ENCODE measurements around the gene TRPM2. TPM values are rescaled to one million over a fixed set of nuclear protein-coding genes. Genes with fewer than 3 reads are reported as not detected.
A peak's percentile ranks its signal among the peaks of the same experiment; 100 is the strongest.

Gene TRPM2
- total RNA-seq, 2 experiments from 2014 or later = 1.9 to 2.9 TPM

- Histone ChIP-seq H3K36me3 (ENCODE audit: insufficient read depth, low read length) (no peaks in the 10 kb centered on the region), H3K27me3 (ENCODE audit: control insufficient read depth in 1 of 2, insufficient read depth in 2 of 2, low read length in 2 of 2) (no peaks in the 10 kb centered on the region), H3K27ac (ENCODE audit: low read depth in 1 of 2, low read length in 2 of 2) (no peak overlapping the region), H3K4me1 (ENCODE audit: insufficient read depth, low read length) (no peaks in the 10 kb centered on the region), H3K4me3 (ENCODE audit: low read length) (no peak overlapping the region), H3K9me3 (ENCODE audit: control insufficient read depth in 1 of 2, insufficient read depth in 1 of 2, low read length in 2 of 2) (peaks cover 6 to 28% of the 10 kb centered on the region in 2 experiments)
- ATAC-seq (ENCODE audit: poor library complexity) (no peak), DNase-seq (peak in 1 of 14 experiments; percentile 9)
- Mint-ChIP-seq H3K4me3 (no peak overlapping the region), H3K9me3 (no peaks in the 10 kb centered on the region), H3K27me3 (no peaks in the 10 kb centered on the region), H3K36me3 (ENCODE audit: low read depth) (no peaks in the 10 kb centered on the region), H3K4me1 (ENCODE audit: low read depth) (no peaks in the 10 kb centered on the region), H3K27ac (no peak overlapping the region)
- CTCF ChIA-PET = no interaction called here
- intact Hi-C loops (cut with DNase I, micrococcal nuclease) = no loop called here
- TF ChIP-seq, protein P1, sequence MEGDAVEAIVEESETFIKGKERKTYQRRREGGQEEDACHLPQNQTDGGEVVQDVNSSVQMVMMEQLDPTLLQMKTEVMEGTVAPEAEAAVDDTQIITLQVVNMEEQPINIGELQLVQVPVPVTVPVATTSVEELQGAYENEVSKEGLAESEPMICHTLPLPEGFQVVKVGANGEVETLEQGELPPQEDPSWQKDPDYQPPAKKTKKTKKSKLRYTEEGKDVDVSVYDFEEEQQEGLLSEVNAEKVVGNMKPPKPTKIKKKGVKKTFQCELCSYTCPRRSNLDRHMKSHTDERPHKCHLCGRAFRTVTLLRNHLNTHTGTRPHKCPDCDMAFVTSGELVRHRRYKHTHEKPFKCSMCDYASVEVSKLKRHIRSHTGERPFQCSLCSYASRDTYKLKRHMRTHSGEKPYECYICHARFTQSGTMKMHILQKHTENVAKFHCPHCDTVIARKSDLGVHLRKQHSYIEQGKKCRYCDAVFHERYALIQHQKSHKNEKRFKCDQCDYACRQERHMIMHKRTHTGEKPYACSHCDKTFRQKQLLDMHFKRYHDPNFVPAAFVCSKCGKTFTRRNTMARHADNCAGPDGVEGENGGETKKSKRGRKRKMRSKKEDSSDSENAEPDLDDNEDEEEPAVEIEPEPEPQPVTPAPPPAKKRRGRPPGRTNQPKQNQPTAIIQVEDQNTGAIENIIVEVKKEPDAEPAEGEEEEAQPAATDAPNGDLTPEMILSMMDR (IDR thresholded peaks at IDR 0.05) = no peak
- POLR2A ChIA-PET = no interaction called here
These were observed 13.3 kb downstream of the TRPM2 start for GRCh38 chr21:44366586-44367211.

GRCh38 chr21:44368711-44369446 lies 15.5 kb downstream of the TRPM2 start:
- Mint-ChIP-seq H3K27ac (no peak overlapping the region), H3K4me1 (ENCODE audit: low read depth) (peaks cover 5% of the 10 kb centered on the region), H3K27me3 (no peaks in the 10 kb centered on the region), H3K4me3 (no peak overlapping the region), H3K36me3 (ENCODE audit: low read depth) (no peaks in the 10 kb centered on the region), H3K9me3 (no peaks in the 10 kb centered on the region)
- H3K36me3 ChIP-seq (ENCODE audit: insufficient read depth, low read length) = no peaks in the 10 kb centered on the region
- CTCF ChIA-PET = no interaction called here
- peaks cover 3% of the 10 kb centered on the region for H3K4me1 ChIP-seq (ENCODE audit: insufficient read depth, low read length)
- ATAC-seq (ENCODE audit: poor library complexity) (no peak), DNase-seq (peak in 2 of 14 experiments; percentile 12 to 19)
- intact Hi-C loops (cut with DNase I, micrococcal nuclease) = no loop called here
- H3K4me3 ChIP-seq (ENCODE audit: low read length) = no peak overlapping the region
- TF ChIP-seq, protein P1 (IDR thresholded peaks at IDR 0.05) = no peak
- no peak overlapping the region for H3K27ac ChIP-seq (ENCODE audit: low read depth in 1 of 2, low read length in 2 of 2)
- H3K9me3 ChIP-seq (ENCODE audit: control insufficient read depth in 1 of 2, insufficient read depth in 1 of 2, low read length in 2 of 2) = peaks cover 0 to 16% of the 10 kb centered on the region in 2 experiments
- POLR2A ChIA-PET = no interaction called here
- no peaks in the 10 kb centered on the region for H3K27me3 ChIP-seq (ENCODE audit: control insufficient read depth in 1 of 2, insufficient read depth in 2 of 2, low read length in 2 of 2)

DNA sequence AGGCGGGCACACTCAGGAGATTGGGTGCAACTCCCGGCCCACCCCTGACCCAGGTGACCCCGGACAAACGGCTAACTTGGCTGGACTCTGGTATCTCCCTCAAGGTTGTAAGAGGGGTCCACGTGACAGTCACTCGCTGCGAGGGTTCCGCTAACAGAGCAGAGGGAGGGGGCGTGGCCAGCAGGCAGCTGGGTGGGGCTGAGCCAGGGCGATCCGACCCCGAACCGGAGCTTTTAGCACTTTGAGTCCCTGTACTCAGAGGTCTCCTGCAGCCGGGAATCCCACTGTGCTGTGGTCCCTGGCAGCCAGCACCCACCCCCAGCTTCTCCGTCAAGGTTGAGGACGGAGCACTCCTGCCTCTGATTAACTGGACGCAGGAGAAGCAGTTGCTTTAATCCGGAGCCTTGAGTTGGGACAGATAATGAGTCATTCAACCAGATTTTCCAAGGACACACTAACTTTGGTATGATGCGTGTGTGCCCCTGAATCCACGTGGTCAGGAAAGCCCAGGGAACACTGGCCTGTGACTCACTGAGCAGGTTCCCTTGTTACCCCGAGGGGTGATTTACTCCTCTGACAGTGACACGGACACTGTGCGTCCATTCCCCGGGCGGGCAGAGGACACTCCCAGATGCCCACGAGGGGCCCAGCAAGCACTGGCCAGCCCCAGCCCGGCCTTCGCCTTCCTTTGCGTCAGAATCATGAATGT lies 16.8 kb downstream of the TRPM2 start:
- no peak overlapping the region for H3K27ac ChIP-seq (ENCODE audit: low read depth in 1 of 2, low read length in 2 of 2)
- no peaks in the 10 kb centered on the region for H3K27me3 ChIP-seq (ENCODE audit: control insufficient read depth in 1 of 2, insufficient read depth in 2 of 2, low read length in 2 of 2)
- no peak overlapping the region for H3K4me3 ChIP-seq (ENCODE audit: low read length)
- no peaks in the 10 kb centered on the region for H3K36me3 ChIP-seq (ENCODE audit: insufficient read depth, low read length)
- CTCF ChIA-PET = no interaction called here
- TF ChIP-seq, protein P1 (IDR thresholded peaks at IDR 0.05) = no peak
- peaks cover 16% of the 10 kb centered on the region for H3K4me1 ChIP-seq (ENCODE audit: insufficient read depth, low read length)
- Mint-ChIP-seq H3K27ac (no peak overlapping the region), H3K4me1 (ENCODE audit: low read depth) (peaks cover 12% of the 10 kb centered on the region), H3K9me3 (no peaks in the 10 kb centered on the region), H3K27me3 (no peaks in the 10 kb centered on the region), H3K4me3 (no peak overlapping the region), H3K36me3 (ENCODE audit: low read depth) (no peaks in the 10 kb centered on the region)
- peaks cover 0 to 7% of the 10 kb centered on the region in 2 experiments for H3K9me3 ChIP-seq (ENCODE audit: control insufficient read depth in 1 of 2, insufficient read depth in 1 of 2, low read length in 2 of 2)
- intact Hi-C loops (cut with DNase I, micrococcal nuclease) = no loop called here
- peak in 2 of 14 experiments; percentile 24 to 33 for DNase-seq
- ATAC-seq (ENCODE audit: poor library complexity) = no peak
- POLR2A ChIA-PET = no interaction called here
